A673 (cell line): ENCODE measurements around the gene RFT1.

Source experiments
- EZH2 ChIP-seq: fragments of 200-600 bp; sonication (generic); IDR thresholded peaks from 2 replicates; pipeline ENCODE4 v1.6.1; 2017; ENCODE audit warnings: borderline replicate concordance, low read depth, mild to moderate bottlenecking, mixed read lengths, antibody characterized with exemption, low read length; ENCODE audit not compliant: poor library complexity, severe bottlenecking
- TF ChIP-seq, protein P1 (sequence below): fragments of 300-800, 200-600 bp; sonication (generic); conservative IDR thresholded peaks from 2 replicates; pipeline ENCODE4 v1.5.1; 2017; ENCODE audit warnings: low read depth, mild to moderate bottlenecking, antibody characterized with exemption, low read length, moderate library complexity, mixed read lengths

DNA sequence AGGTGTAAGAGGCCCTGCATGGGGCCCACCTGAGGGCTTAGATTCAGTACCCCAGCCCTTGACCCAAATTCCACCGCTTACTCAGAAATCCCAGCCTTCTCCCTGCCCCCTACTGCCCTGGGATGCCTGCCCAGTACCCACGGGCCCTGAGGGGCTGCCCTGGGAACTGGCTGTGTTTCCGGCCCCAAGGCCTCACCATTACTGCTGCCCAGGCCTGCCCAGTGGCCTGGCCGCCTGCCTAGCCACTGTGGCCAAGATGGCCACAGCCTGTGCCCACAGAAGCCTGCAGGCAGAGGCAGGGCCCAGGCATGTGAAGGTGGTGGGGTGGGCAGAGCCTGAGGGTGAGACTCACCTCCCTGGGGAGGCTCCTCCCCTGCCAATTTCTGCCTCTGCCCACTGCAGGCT, 24.6 kb upstream of the RFT1 start:
- TF ChIP-seq, protein P1, sequence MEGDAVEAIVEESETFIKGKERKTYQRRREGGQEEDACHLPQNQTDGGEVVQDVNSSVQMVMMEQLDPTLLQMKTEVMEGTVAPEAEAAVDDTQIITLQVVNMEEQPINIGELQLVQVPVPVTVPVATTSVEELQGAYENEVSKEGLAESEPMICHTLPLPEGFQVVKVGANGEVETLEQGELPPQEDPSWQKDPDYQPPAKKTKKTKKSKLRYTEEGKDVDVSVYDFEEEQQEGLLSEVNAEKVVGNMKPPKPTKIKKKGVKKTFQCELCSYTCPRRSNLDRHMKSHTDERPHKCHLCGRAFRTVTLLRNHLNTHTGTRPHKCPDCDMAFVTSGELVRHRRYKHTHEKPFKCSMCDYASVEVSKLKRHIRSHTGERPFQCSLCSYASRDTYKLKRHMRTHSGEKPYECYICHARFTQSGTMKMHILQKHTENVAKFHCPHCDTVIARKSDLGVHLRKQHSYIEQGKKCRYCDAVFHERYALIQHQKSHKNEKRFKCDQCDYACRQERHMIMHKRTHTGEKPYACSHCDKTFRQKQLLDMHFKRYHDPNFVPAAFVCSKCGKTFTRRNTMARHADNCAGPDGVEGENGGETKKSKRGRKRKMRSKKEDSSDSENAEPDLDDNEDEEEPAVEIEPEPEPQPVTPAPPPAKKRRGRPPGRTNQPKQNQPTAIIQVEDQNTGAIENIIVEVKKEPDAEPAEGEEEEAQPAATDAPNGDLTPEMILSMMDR, result no peak
- no peak for TF ChIP-seq EZH2
